Dendritic cell treated with granulocyte-macrophage colony-stimulating factor and Interleukin-4, amounts not matched to agents 40 ng/mL and 50 ng/mL, for 4 days (primary cell): ENCODE measurements around the gene NSUN4.
"Not testable (repeated sequence)": the region's sequence is repeated elsewhere in the genome, so short reads cannot be mapped to it uniquely, and the experiment has no call there.

ENCODE experiments used
- H3K27ac Mint-ChIP-seq: one replicate; pipeline ENCODE4 v1.8.0; 2022; ENCODE audit warnings: mild to moderate bottlenecking, mixed read lengths
- H3K27me3 Mint-ChIP-seq: one replicate; pipeline ENCODE4 v1.8.0; 2022; ENCODE audit warnings: mild to moderate bottlenecking, mixed read lengths
- H3K36me3 Mint-ChIP-seq: one replicate; pipeline ENCODE4 v1.8.0; 2022; ENCODE audit warnings: low read depth, mixed read lengths
- H3K4me1 Mint-ChIP-seq: one replicate; pipeline ENCODE4 v1.8.0; 2022; ENCODE audit warnings: low read depth, mixed read lengths
- H3K4me3 Mint-ChIP-seq: one replicate; pipeline ENCODE4 v1.8.0; 2022; ENCODE audit warnings: mild to moderate bottlenecking, moderate library complexity, mixed read lengths
- H3K9me3 Mint-ChIP-seq: one replicate; pipeline ENCODE4 v1.8.0; 2022; ENCODE audit warnings: mixed read lengths
- intact Hi-C: fragments of 100-400 bp; cut with micrococcal nuclease; formaldehyde crosslinking; loops from one replicate; pipeline ENCODE4 v1.15.0; 2022

The NSUN4 gene

DNA sequence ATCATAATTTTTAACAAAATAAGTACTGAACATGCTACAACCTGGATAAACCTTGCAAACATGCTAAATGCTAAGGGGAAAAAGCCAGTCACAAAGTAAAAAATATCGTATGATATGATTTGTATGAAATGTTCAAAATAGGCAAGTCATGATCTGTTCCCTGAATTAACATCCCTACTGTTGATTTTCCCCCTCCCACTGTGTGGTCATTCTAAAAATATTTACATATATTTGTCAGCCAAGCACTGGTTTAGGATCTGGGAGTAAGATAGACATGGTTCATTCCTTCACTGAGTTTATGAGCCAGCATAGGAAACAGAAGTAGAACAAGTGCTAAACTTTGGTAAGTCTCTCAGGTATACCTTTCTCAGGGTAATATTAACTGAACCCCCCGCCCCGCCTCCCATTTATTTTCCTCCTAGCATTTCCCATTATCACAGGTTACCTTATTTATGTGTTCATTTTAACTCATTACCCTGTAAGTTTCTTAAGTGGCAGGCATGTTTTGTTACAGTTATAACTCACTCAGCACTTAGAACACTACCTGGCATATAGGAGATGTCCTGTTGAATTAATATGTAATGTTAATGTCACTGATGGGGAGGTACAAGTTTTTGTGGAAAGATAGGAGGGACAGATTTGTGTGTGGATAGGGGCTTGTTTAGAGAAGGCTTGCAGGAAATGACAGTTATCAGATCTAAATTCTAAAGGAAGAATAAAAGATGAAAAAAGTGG lies 24.8 kb upstream of the NSUN4 start:
- intact Hi-C loops = no loop called here
- Mint-ChIP-seq H3K36me3 (peaks cover 77% of the 10 kb centered on the region), H3K9me3 (no peaks in the 10 kb centered on the region), H3K27me3 (no peaks in the 10 kb centered on the region), H3K27ac (no peak overlapping the region), H3K4me3 (no peak overlapping the region), H3K4me1 (no peaks in the 10 kb centered on the region)

DNA sequence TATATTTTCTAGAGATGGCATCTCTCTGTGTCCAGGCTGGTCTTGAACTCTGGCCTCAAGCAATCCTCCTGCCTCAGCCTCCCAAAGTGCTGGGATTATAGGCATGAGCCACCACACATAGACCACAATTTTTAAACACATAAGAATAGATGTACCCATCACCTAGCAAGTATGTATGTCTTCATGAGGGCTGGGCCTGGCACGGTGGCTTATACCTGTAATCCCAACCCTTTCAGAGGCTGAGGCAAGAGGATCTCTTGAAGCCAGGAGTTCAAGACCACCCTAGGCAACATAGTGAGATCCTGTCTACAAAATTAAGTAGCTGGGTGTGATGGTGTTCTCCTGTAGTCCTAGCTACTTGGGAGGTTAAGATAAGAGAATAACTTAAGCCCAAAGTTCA lies 23.3 kb upstream of the NSUN4 start:
- Mint-ChIP-seq H3K36me3 (peaks cover 62% of the 10 kb centered on the region), H3K9me3 (no peaks in the 10 kb centered on the region), H3K4me1 (no peaks in the 10 kb centered on the region), H3K27me3 (no peaks in the 10 kb centered on the region), H3K4me3 (no peak overlapping the region), H3K27ac (no peak overlapping the region)
- intact Hi-C loops = no loop called here

- H3K4me3 Mint-ChIP-seq, intact Hi-C loops, H3K27me3 Mint-ChIP-seq, H3K27ac Mint-ChIP-seq, H3K4me1 Mint-ChIP-seq, H3K9me3 Mint-ChIP-seq: not testable (repeated sequence)
- peaks cover 42% of the 10 kb centered on the region for H3K36me3 Mint-ChIP-seq
Observed at GRCh38 chr1:46319301-46319700, 21.3 kb upstream of the NSUN4 start.

DNA sequence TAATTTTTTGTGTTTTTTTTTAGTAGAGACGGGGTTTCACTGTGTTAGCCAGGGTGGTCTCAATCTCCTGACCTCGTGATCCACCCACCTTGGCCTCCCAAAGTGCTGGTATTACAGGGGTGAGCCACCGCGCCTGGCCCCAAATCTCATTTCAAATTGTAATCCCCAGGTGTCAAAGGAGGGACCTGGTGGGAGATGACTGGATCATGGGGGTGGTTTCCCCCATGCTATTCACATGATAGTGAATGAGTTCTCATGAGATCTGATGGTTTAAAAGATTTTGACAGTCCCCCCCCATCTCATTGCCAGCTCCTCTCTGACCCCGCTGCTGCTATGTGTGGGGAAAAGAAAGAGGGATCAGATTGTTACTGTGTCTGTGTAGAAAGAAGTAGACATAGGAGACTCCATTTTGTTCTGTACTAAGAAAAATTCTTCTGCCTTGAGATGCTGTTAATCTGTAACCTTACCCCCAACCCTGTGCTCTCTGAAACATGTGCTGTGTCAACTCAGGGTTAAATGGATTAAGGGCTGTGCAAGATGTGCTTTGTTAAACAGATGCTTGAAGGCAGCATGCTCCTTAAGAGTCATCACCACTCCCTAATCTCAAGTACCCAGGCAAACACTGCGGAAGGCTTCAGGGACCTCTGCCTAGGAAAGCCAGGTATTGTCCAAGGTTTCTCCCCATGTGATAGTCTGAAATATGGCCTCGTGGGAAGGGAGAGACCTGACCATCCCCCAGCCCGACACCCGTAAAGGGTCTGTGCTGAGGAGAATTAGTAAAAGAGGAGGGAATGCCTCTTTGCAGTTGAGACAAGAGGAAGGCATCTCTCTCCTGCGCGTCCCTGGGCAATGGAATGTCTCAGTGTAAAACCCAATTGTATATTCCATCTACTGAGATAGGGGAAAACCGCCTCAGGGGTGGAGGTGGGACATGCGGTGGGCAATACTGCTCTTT lies 20.4 kb upstream of the NSUN4 start:
- peaks cover 33% of the 10 kb centered on the region for H3K36me3 Mint-ChIP-seq
- intact Hi-C loops, H3K27ac Mint-ChIP-seq, H3K9me3 Mint-ChIP-seq, H3K4me3 Mint-ChIP-seq, H3K27me3 Mint-ChIP-seq, H3K4me1 Mint-ChIP-seq: not testable (repeated sequence)

DNA sequence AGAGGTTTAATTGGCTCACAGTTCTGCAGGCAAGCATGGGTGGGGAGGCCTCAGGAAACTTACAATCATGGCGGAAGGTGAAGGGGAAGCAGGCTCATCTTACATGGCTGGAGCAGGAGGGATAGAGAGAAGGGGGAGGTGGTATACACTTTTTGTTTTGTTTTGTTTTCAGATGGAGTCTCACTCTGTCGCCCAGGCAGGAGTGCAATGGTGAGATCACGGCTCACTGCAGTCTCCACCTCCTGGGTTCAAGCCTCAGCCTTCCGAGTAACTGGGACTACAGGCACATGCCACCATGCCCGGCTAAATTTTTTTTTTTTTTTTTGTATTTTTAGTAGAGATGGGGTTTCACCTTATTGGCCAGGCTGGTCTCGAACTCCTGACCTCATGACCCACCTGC lies 18.4 kb upstream of the NSUN4 start:
- H3K9me3 Mint-ChIP-seq, H3K4me1 Mint-ChIP-seq, intact Hi-C loops, H3K27ac Mint-ChIP-seq, H3K27me3 Mint-ChIP-seq, H3K4me3 Mint-ChIP-seq: not testable (repeated sequence)
- H3K36me3 Mint-ChIP-seq = peaks cover 14% of the 10 kb centered on the region

DNA sequence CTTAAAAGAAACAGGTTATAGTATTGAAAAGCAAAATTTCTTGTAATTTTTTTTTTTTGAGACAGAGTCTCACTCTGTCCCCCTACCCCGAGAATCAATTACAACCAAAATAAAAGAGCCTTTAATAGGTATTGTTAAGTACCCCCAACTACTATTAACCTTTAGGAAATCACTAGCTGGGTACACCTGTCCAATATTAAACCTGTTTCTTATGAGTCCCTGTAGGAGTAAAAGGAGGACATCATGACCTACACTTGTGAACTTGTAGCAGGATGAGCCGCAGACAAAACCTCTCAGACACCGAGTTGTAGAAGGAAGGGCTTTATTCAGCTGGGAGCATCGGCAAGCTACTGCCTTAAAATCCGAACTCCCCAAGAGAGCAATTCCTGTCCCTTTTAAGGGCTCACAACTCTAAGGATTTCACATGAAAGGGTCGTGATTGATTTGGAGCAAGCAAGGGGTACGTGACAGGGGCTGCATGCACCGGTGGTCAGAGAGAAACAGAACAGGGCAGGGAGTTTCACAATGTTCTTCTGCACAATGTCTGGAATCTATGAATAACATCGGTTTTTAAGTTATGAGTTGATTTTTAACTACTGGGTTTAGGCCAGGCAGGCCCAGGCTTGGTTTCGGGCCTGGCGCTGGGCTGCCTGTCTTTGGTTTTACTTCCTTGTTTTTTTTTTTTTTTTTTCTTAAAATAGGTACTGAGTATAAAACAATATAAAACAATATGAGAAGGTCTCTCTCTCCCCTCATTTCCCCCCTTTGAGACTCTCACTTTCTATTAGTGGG lies 15.1 kb upstream of the NSUN4 start:
- peak overlapping the region; percentile 75 for H3K27ac Mint-ChIP-seq
- H3K9me3 Mint-ChIP-seq, H3K27me3 Mint-ChIP-seq, H3K4me1 Mint-ChIP-seq, H3K36me3 Mint-ChIP-seq, H3K4me3 Mint-ChIP-seq, intact Hi-C loops: not testable (repeated sequence)

DNA sequence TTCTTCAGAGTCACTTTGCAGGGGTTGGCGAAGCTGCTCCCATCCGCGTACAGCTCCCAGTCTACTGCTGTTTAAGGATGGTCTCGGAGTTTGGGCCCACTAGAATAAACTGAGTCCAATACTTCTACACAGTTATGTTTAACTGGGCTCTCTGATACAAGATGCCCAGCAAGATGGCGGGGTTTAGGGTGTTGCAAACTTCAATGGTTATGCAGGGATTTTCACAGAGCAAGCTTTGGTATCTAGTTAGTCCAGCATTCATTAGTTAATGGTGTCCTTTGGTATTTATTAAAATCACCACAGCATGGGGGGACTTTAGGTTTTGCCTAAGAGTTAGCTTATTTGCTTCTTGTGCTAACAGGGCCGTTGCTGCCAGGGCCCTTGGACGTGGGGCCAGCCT lies 12.4 kb upstream of the NSUN4 start:
- H3K27ac Mint-ChIP-seq, H3K9me3 Mint-ChIP-seq, intact Hi-C loops, H3K4me3 Mint-ChIP-seq, H3K27me3 Mint-ChIP-seq, H3K36me3 Mint-ChIP-seq: not testable (repeated sequence)
- peaks cover 15% of the 10 kb centered on the region for H3K4me1 Mint-ChIP-seq

DNA sequence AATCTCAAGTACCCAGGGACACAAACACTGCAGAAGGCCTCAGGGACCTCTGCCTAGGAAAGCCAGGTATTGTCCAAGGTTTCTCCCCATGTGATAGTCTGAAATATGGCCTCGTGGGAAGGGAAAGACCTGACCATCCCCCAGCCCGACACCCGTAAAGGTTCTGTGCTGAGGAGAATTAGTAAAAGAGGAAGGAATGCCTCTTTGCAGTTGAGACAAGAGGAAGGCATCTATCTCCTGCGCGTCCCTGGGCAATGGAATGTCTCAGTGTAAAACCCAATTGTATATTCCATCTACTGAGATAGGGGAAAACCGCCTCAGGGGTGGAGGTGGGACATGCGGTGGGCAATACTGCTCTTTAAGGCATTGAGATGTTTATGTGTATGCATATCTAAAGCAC lies 10.8 kb upstream of the NSUN4 start:
- intact Hi-C loops, H3K4me3 Mint-ChIP-seq, H3K36me3 Mint-ChIP-seq, H3K27ac Mint-ChIP-seq, H3K27me3 Mint-ChIP-seq, H3K9me3 Mint-ChIP-seq: not testable (repeated sequence)
- peaks cover 15% of the 10 kb centered on the region for H3K4me1 Mint-ChIP-seq

DNA sequence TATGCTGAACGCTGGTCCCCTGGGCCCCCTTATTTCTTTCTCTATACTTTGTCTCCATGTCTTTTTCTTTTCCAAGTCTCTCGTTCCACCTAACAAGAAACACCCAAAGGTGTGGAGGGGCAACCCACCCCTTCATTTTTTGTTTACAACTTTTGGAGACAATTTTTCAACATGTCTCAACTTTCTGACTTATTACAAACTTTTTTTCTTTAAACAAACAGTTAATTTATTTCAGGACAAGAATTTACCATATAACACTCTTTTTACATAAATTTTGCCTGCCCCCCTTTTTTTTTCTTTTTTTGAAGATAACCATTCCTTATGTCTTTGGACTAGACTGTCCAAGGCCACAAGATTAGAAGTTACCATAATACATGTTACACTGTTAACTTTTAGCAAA lies 10.2 kb upstream of the NSUN4 start:
- H3K27ac Mint-ChIP-seq, H3K9me3 Mint-ChIP-seq, intact Hi-C loops, H3K27me3 Mint-ChIP-seq, H3K36me3 Mint-ChIP-seq, H3K4me3 Mint-ChIP-seq: not testable (repeated sequence)
- peaks cover 12% of the 10 kb centered on the region for H3K4me1 Mint-ChIP-seq

GRCh38 chr1:46331786-46332540 lies 8.6 kb upstream of the NSUN4 start:
- intact Hi-C loops, H3K4me1 Mint-ChIP-seq, H3K4me3 Mint-ChIP-seq, H3K27ac Mint-ChIP-seq, H3K36me3 Mint-ChIP-seq, H3K27me3 Mint-ChIP-seq, H3K9me3 Mint-ChIP-seq: not testable (repeated sequence)

GRCh38 chr1:46333300-46334029 lies 7.1 kb upstream of the NSUN4 start:
- intact Hi-C loops = loop anchor here (1.0 kb wide), 1 partner anchor 15 kb away; no protein-coding TSS in a partner anchor
- Mint-ChIP-seq H3K27ac (no peak overlapping the region), H3K4me3 (no peak overlapping the region), H3K9me3 (no peaks in the 10 kb centered on the region), H3K36me3 (no peaks in the 10 kb centered on the region), H3K27me3 (no peaks in the 10 kb centered on the region), H3K4me1 (peaks cover 6% of the 10 kb centered on the region)

DNA sequence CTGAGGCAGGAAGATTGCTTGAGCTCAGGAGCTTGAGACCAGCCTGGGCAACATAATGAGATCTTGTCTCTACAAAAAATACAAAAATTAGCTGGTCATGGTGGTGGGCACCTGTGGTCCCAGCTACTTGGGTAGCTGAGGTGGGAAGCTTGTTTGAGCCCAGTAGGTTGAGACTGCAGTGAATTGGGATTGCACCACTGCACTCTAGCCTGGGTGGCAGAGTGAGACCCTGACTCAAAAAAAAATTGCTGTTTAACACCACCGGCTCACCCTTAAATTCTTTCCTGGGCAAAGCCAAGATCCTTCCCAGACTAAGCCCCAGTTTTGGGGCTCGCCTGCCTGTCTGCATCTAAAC lies 6.6 kb upstream of the NSUN4 start:
- Mint-ChIP-seq H3K4me1 (peaks cover 6% of the 10 kb centered on the region), H3K27ac (no peak overlapping the region), H3K27me3 (no peaks in the 10 kb centered on the region), H3K36me3 (no peaks in the 10 kb centered on the region), H3K9me3 (no peaks in the 10 kb centered on the region), H3K4me3 (no peak overlapping the region)
- intact Hi-C loops = no loop called here

DNA sequence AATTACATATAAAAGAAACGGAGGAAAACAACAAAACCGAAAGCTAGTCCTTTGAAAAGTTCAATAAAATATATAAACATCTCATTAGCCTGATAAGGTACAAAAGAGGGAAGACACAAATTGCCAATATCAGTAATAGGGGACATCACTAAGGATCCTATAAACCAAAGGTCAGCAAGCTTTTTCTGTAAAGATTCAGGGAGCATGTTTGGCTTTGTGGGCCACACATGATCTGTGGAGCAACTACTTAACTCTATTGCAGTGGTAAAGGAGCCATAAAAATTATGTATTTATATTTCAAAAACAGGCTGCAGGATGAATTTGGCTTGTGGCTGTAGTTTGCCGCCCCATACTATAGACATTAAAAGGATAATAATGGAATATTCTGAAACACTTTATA lies 5.5 kb upstream of the NSUN4 start:
- Mint-ChIP-seq H3K4me1 (peaks cover 12% of the 10 kb centered on the region), H3K27me3 (no peaks in the 10 kb centered on the region), H3K27ac (no peak overlapping the region), H3K36me3 (peaks cover under 1% of the 10 kb centered on the region), H3K9me3 (no peaks in the 10 kb centered on the region), H3K4me3 (no peak overlapping the region)
- intact Hi-C loops = loop anchor here (5.0 kb wide), 1 partner anchor 192 kb away; no protein-coding TSS in a partner anchor
